ENCODE measurements around the gene GRHL3.

DNA sequence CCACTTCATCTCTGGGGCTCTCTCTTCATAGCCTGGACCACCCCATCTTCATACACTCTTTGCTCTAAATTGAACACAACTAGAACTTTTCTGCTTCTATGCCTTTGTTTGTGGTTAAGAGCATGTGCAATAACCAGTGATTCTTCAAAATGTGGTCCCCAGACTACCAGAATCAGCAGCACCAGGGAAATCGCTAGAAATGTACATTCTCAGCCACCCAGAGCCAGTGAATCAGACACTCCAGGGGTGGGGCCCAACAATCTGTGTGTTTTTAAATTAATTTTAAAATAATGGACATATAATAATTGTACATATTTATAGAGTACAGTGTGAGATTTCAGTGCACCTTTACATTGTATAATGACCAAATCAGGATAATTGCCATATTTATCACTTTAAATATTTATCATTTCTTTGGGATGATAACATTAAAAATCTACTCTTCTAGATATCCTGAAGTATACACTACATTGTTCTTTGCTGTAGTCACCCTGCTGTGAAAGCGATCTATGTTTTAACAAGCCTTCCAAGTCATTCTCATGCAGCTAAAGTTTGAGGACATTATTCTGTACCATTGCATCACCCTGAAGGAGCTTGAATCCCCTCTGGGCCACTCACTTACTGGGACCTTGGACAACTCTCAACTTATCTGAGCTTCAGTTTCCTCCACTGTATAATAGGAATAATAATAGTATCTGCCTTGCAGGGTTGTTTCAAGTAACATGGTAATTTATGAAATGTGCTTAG lies 10.8 kb downstream of the GRHL3 start:
- no peak for TF ChIP-seq EZH2 (IDR thresholded peaks at IDR 0.05; ENCODE audit: insufficient read depth, poor library complexity, severe bottlenecking)
- no peak for TF ChIP-seq EZH2phosphoT487 (IDR thresholded peaks at IDR 0.05; ENCODE audit: insufficient read depth, low read depth)
